ENCODE measurements around the gene AKR1C2. TPM values are rescaled to one million over a fixed set of nuclear protein-coding genes. Genes with fewer than 3 reads are reported as not detected.
"Not testable (repeated sequence)": the region's sequence is repeated elsewhere in the genome, so short reads cannot be mapped to it uniquely, and the experiment has no call there.

The AKR1C2 gene
- polyA plus RNA-seq: 10 to 100 TPM in 2 of 4 donors, 1 to 10 TPM in 2; 5.4 to 97.3 (median 27.8) TPM
- long read RNA-seq, donor 1, partial matches to known transcripts: 15 of 19 reads
- long read RNA-seq, donor 1, other reads (novel, unspliced or antisense): 0 of 19 reads
- long read RNA-seq, donor 2, partial matches to known transcripts: 0 of 1 reads
- long read RNA-seq, donor 2, other reads (novel, unspliced or antisense): 0 of 1 reads
- long read RNA-seq, donor 3: 0 reads
- long read RNA-seq, donor 4: 0 reads
- long read RNA-seq, donor 5: 0 reads
- long read RNA-seq, donor 6, partial matches to known transcripts: 0 of 1 reads
- long read RNA-seq, donor 6, other reads (novel, unspliced or antisense): 0 of 1 reads
- long read RNA-seq, donor 7: 0 reads
- long read RNA-seq, donor 8: 0 reads
- long read RNA-seq, donor 9, partial matches to known transcripts: 0 of 1 reads
- long read RNA-seq, donor 9, other reads (novel, unspliced or antisense): 0 of 1 reads
- long read RNA-seq, donor 10, transcript AKR1C2-201 (9 exons, 3,756 nt): major isoform, 8 of 8 reads
- long read RNA-seq, donor 10, partial matches to known transcripts: 0 of 8 reads
- long read RNA-seq, donor 10, other reads (novel, unspliced or antisense): 0 of 8 reads

GRCh38 chr10:5003127-5004029, at the start of gene AKR1C2:
TSS of gene AKR1C2 (minus strand) at chr10:5003857. CDS start at chr10:5003835, 22 bp downstream.
- FAIRE-seq (peak; percentile 68), DNase-seq (peak; percentile 26 to 50)
- WGBS, 3 donors: 42 to 50% (median 43%) methylated on average over 6 to 7 of the region's 10 CpGs
- H3K27ac ChIP-seq (ENCODE audit: low read depth in 1 of 3, low read length in 2 of 3); H3K4me1 ChIP-seq (ENCODE audit: control insufficient read depth in 3 of 3, insufficient read depth in 2 of 3, low read depth in 1 of 3, low read length in 2 of 3); H3K9me3 ChIP-seq (ENCODE audit: control insufficient read depth in 2 of 2, insufficient read depth in 1 of 2, low read depth in 1 of 2, low read length in 1 of 2); H3K4me3 ChIP-seq (ENCODE audit: low read depth in 1 of 3, low read length in 3 of 3); H3K36me3 ChIP-seq (ENCODE audit: control insufficient read depth in 3 of 3, insufficient read depth in 2 of 3, low read depth in 1 of 3, low read length in 3 of 3); H3K27me3 ChIP-seq (ENCODE audit: control insufficient read depth in 3 of 3, insufficient read depth in 3 of 3, low read length in 3 of 3): not testable (repeated sequence)

- H3K4me1 ChIP-seq (ENCODE audit: control insufficient read depth in 3 of 3, insufficient read depth in 2 of 3, low read depth in 1 of 3, low read length in 2 of 3); H3K27me3 ChIP-seq (ENCODE audit: control insufficient read depth in 3 of 3, insufficient read depth in 3 of 3, low read length in 3 of 3); H3K36me3 ChIP-seq (ENCODE audit: control insufficient read depth in 3 of 3, insufficient read depth in 2 of 3, low read depth in 1 of 3, low read length in 3 of 3); H3K27ac ChIP-seq (ENCODE audit: low read depth in 1 of 3, low read length in 2 of 3); FAIRE-seq; H3K9me3 ChIP-seq (ENCODE audit: control insufficient read depth in 2 of 2, insufficient read depth in 1 of 2, low read depth in 1 of 2, low read length in 1 of 2); DNase-seq; H3K4me3 ChIP-seq (ENCODE audit: low read depth in 1 of 3, low read length in 3 of 3): not testable (repeated sequence)
- WGBS, 3 donors: 89 to 95% (median 95%) methylated on average over 16 of the region's 16 CpGs
Observed at GRCh38 chr10:5052951-5053500, 49.4 kb upstream of the AKR1C2 start.

GRCh38 chr10:5047912-5048628, 44.4 kb upstream of the AKR1C2 start:
- Histone ChIP-seq H3K27me3 (ENCODE audit: control insufficient read depth in 3 of 3, insufficient read depth in 3 of 3, low read length in 3 of 3) (no peaks in the 10 kb centered on the region), H3K27ac (ENCODE audit: low read depth in 1 of 3, low read length in 2 of 3) (no peak overlapping the region), H3K36me3 (ENCODE audit: control insufficient read depth in 3 of 3, insufficient read depth in 2 of 3, low read depth in 1 of 3, low read length in 3 of 3) (no peaks in the 10 kb centered on the region), H3K9me3 (ENCODE audit: control insufficient read depth in 2 of 2, insufficient read depth in 1 of 2, low read depth in 1 of 2, low read length in 1 of 2) (peaks cover 0 to 15% of the 10 kb centered on the region in 2 donors), H3K4me1 (ENCODE audit: control insufficient read depth in 3 of 3, insufficient read depth in 2 of 3, low read depth in 1 of 3, low read length in 2 of 3) (peaks cover 0 to 3% (median 2%) of the 10 kb centered on the region in 3 donors), H3K4me3 (ENCODE audit: low read depth in 1 of 3, low read length in 3 of 3) (no peak overlapping the region)
- DNase-seq (peak in 1 of 2 donors; percentile 56), FAIRE-seq (no peak)
- WGBS, 3 donors: 13 to 58% (median 41%) methylated on average over 1 of the region's 1 CpG

- DNase-seq: peak; percentile 17 to 63
- not testable (repeated sequence) for H3K36me3 ChIP-seq (ENCODE audit: control insufficient read depth in 3 of 3, insufficient read depth in 2 of 3, low read depth in 1 of 3, low read length in 3 of 3); H3K27me3 ChIP-seq (ENCODE audit: control insufficient read depth in 3 of 3, insufficient read depth in 3 of 3, low read length in 3 of 3); FAIRE-seq; H3K27ac ChIP-seq (ENCODE audit: low read depth in 1 of 3, low read length in 2 of 3); H3K4me1 ChIP-seq (ENCODE audit: control insufficient read depth in 3 of 3, insufficient read depth in 2 of 3, low read depth in 1 of 3, low read length in 2 of 3); H3K4me3 ChIP-seq (ENCODE audit: low read depth in 1 of 3, low read length in 3 of 3)
- 25 to 63% (median 31%) methylated on average over 5 of the region's 5 CpGs for WGBS, 3 donors
- peaks cover 0 to 15% of the 10 kb centered on the region in 2 donors for H3K9me3 ChIP-seq (ENCODE audit: control insufficient read depth in 2 of 2, insufficient read depth in 1 of 2, low read depth in 1 of 2, low read length in 1 of 2)
Observed at GRCh38 chr10:5047055-5047454, 43.4 kb upstream of the AKR1C2 start.

- H3K9me3 ChIP-seq (ENCODE audit: control insufficient read depth in 2 of 2, insufficient read depth in 1 of 2, low read depth in 1 of 2, low read length in 1 of 2): peaks cover 0 to 15% of the 10 kb centered on the region in 2 donors
- WGBS, 3 donors: 76 to 87% (median 83%) methylated on average over 6 of the region's 6 CpGs
- DNase-seq: peak in 1 of 2 donors; percentile 24
- H3K27ac ChIP-seq (ENCODE audit: low read depth in 1 of 3, low read length in 2 of 3): no peak overlapping the region
- no peaks in the 10 kb centered on the region for H3K27me3 ChIP-seq (ENCODE audit: control insufficient read depth in 3 of 3, insufficient read depth in 3 of 3, low read length in 3 of 3)
- H3K4me3 ChIP-seq (ENCODE audit: low read depth in 1 of 3, low read length in 3 of 3): no peak overlapping the region
- no peaks in the 10 kb centered on the region for H3K36me3 ChIP-seq (ENCODE audit: control insufficient read depth in 3 of 3, insufficient read depth in 2 of 3, low read depth in 1 of 3, low read length in 3 of 3)
- FAIRE-seq: no peak
- H3K4me1 ChIP-seq (ENCODE audit: control insufficient read depth in 3 of 3, insufficient read depth in 2 of 3, low read depth in 1 of 3, low read length in 2 of 3): peaks cover 0 to 3% (median 2%) of the 10 kb centered on the region in 3 donors
Observed at GRCh38 chr10:5046410-5046809, 42.8 kb upstream of the AKR1C2 start.

GRCh38 chr10:5045095-5045494, 41.4 kb upstream of the AKR1C2 start:
- no peaks in the 10 kb centered on the region for H3K27me3 ChIP-seq (ENCODE audit: control insufficient read depth in 3 of 3, insufficient read depth in 3 of 3, low read length in 3 of 3)
- H3K4me3 ChIP-seq (ENCODE audit: low read depth in 1 of 3, low read length in 3 of 3): no peak overlapping the region
- no peaks in the 10 kb centered on the region for H3K36me3 ChIP-seq (ENCODE audit: control insufficient read depth in 3 of 3, insufficient read depth in 2 of 3, low read depth in 1 of 3, low read length in 3 of 3)
- H3K4me1 ChIP-seq (ENCODE audit: control insufficient read depth in 3 of 3, insufficient read depth in 2 of 3, low read depth in 1 of 3, low read length in 2 of 3): peaks cover 0 to 3% (median 2%) of the 10 kb centered on the region in 3 donors
- FAIRE-seq: no peak
- H3K27ac ChIP-seq (ENCODE audit: low read depth in 1 of 3, low read length in 2 of 3): no peak overlapping the region
- 90 to 91% (median 91%) methylated on average over 9 of the region's 9 CpGs for WGBS, 3 donors
- H3K9me3 ChIP-seq (ENCODE audit: control insufficient read depth in 2 of 2, insufficient read depth in 1 of 2, low read depth in 1 of 2, low read length in 1 of 2): peaks cover 0 to 15% of the 10 kb centered on the region in 2 donors
- DNase-seq: no peak

GRCh38 chr10:5043716-5044115, 40.1 kb upstream of the AKR1C2 start:
- no peak overlapping the region for H3K4me3 ChIP-seq (ENCODE audit: low read depth in 1 of 3, low read length in 3 of 3)
- FAIRE-seq: no peak
- H3K27me3 ChIP-seq (ENCODE audit: control insufficient read depth in 3 of 3, insufficient read depth in 3 of 3, low read length in 3 of 3): no peaks in the 10 kb centered on the region
- peaks cover 0 to 3% (median 2%) of the 10 kb centered on the region in 3 donors for H3K4me1 ChIP-seq (ENCODE audit: control insufficient read depth in 3 of 3, insufficient read depth in 2 of 3, low read depth in 1 of 3, low read length in 2 of 3)
- DNase-seq: peak in 1 of 2 donors; percentile 58
- H3K27ac ChIP-seq (ENCODE audit: low read depth in 1 of 3, low read length in 2 of 3): no peak overlapping the region
- peaks cover 0 to 15% of the 10 kb centered on the region in 2 donors for H3K9me3 ChIP-seq (ENCODE audit: control insufficient read depth in 2 of 2, insufficient read depth in 1 of 2, low read depth in 1 of 2, low read length in 1 of 2)
- H3K36me3 ChIP-seq (ENCODE audit: control insufficient read depth in 3 of 3, insufficient read depth in 2 of 3, low read depth in 1 of 3, low read length in 3 of 3): no peaks in the 10 kb centered on the region
- WGBS, 3 donors: 20 to 70% (median 67%) methylated on average over 1 of the region's 1 CpG

Data from small intestine (tissue), 16 donors.